GM12878 (cell line): ENCODE data around the gene TIMM50. TPM values are rescaled to one million over a fixed set of nuclear protein-coding genes. Genes with fewer than 3 reads are reported as not detected.

Experiments
- ATAC-seq: fragments of 200-7000 bp; cut with Tn5 transposase; 3 replicates; pipeline ENCODE4 v1.9.1; 2020; ENCODE audit warnings: mild to moderate bottlenecking, moderate library complexity
- BruUV-seq: library from RNA; stranded (reverse); fragments of 400-500 nt; replicated peaks from 2 replicates; lab custom pipeline; 2021; lab: Mats Ljungman, UMichigan
- CTCF ChIA-PET: fragments of 300-600 bp; sonication (Branson Sonifier 250); formaldehyde crosslinking; extraction: SDS; loops from one replicate; lab custom pipeline; 2021; ENCODE audit warnings: inconsistent platforms; lab: Yijun Ruan, JAX
- POLR2A ChIA-PET: fragments of 350-600 bp; formaldehyde crosslinking; extraction: SDS; loops from one replicate; lab custom pipeline; 2021; ENCODE audit warnings: inconsistent platforms; lab: Charles Lee
- RAD21 ChIA-PET: fragments of 300-600 bp; sonication (Branson Sonifier 250); formaldehyde crosslinking; loops from one replicate; lab custom pipeline; 2023; ENCODE audit warnings: antibody characterized with exemption; ENCODE audit not compliant: unreplicated experiment; lab: Charles Lee
- SMC1A ChIA-PET: fragments of 300-600 bp; sonication (Branson Sonifier 250); formaldehyde crosslinking; loops from one replicate; lab custom pipeline; 2023; ENCODE audit not compliant: unreplicated experiment, uncharacterized antibody; lab: Charles Lee
- DNase-seq: peaks from one replicate; pipeline ENCODE4 v3.0.0-alpha.2; 2011; ENCODE audit warnings: low read depth, low spot score
- FAIRE-seq: peaks from 3 replicates; lab custom pipeline; 2011; peaks lifted over from hg19 to GRCh38; lab: Jason Lieb, UNC
- H2AFZ ChIP-seq: 2 replicates; pipeline ENCODE4 v1.6.0; 2011; ENCODE audit warnings: low read depth, low read length, control low read depth; ENCODE audit not compliant: control insufficient read depth
- H3K27ac ChIP-seq: 2 replicates; pipeline ENCODE4 v1.5.1; 2011; ENCODE audit warnings: control low read depth; ENCODE audit not compliant: control insufficient read depth, insufficient read depth
- H3K27me3 ChIP-seq, 2 experiments: replicated peaks in 1 of 2; 2 replicates each; pipeline versions ENCODE4 v1.6.0 to v1.6.1; 2011; ENCODE audit warnings: low read length in 1 of 2; ENCODE audit not compliant: control insufficient read depth in 2 of 2, insufficient read depth in 2 of 2
- H3K36me3 ChIP-seq, 2 experiments: 2 replicates each; pipeline ENCODE4 v1.5.1; 2011; ENCODE audit warnings: low read length in 1 of 2; ENCODE audit not compliant: control insufficient read depth in 2 of 2, insufficient read depth in 2 of 2
- H3K4me1 ChIP-seq: 2 replicates; pipeline ENCODE4 v1.6.1; 2011; ENCODE audit warnings: mild to moderate bottlenecking, low read length, moderate library complexity, mixed read lengths; ENCODE audit not compliant: control insufficient read depth, insufficient read depth
- H3K4me2 ChIP-seq: 2 replicates; pipeline ENCODE4 v1.6.0; 2011; ENCODE audit warnings: control low read depth; ENCODE audit not compliant: control insufficient read depth, insufficient read depth
- H3K4me3 ChIP-seq: fragments of 200-600 bp; sonication (generic); 2 replicates; pipeline ENCODE4 v1.5.1; 2016
- H3K79me2 ChIP-seq: 2 replicates; pipeline ENCODE4 v1.6.0; 2011; ENCODE audit warnings: low read length; ENCODE audit not compliant: control insufficient read depth, insufficient read depth
- H3K9ac ChIP-seq: 2 replicates; pipeline ENCODE4 v1.8.0; 2011; ENCODE audit warnings: low read length, control low read depth, mixed read lengths; ENCODE audit not compliant: control insufficient read depth, insufficient read depth
- H3K9me3 ChIP-seq: replicated peaks from 3 replicates; pipeline ENCODE4 v1.5.1; 2011; ENCODE audit warnings: mild to moderate bottlenecking, low read length; ENCODE audit not compliant: control insufficient read depth, insufficient read depth
- H4K20me1 ChIP-seq: 2 replicates; pipeline ENCODE4 v1.6.0; 2011; ENCODE audit not compliant: control insufficient read depth, insufficient read depth
- BACH1 ChIP-seq: fragments of 450-650 bp; IDR thresholded peaks from 2 replicates; pipeline ENCODE4 v1.6.1; 2017; ENCODE audit warnings: mild to moderate bottlenecking, borderline replicate concordance
- SREBF1 ChIP-seq: IDR thresholded peaks from 2 replicates; pipeline ENCODE4 v1.6.1; 2012; ENCODE audit warnings: mild to moderate bottlenecking, low read length
- WGBS: methylation state at CpG from one replicate; pipeline ENCODE4 v1.1.6; 2016; ENCODE audit warnings: low lambda C conversion rate; ENCODE audit not compliant: insufficient replicate concordance, insufficient coverage; ENCODE audit errors: missing lambda C conversion rate; 5-methylcytosine and 5-hydroxymethylcytosine counted together
- in situ Hi-C: fragments of 300-500 bp; cut with MboI; formaldehyde crosslinking; loops from 9 replicates; pipeline ENCODE4 v1.14.3; 2018; ENCODE audit warnings: mixed read lengths
- intact Hi-C: fragments of 100-400 bp; cut with micrococcal nuclease; formaldehyde crosslinking; loops from one replicate; pipeline ENCODE4 v1.14.2; 2022; ENCODE audit not compliant: unreplicated experiment
- polyA plus RNA-seq, 11 experiments: library from polyadenylated mRNA; depleted of rRNA in 4 of 11; unstranded in 6 of 11; stranded (reverse) in 5 of 11; fragments of >200 nt; fragmentation: Nextera tagmentation in 4 of 11; fragmentation: Illumina TruSeq in 1 of 11; extraction: Ambion mirVana in 4 of 11; extraction: Trizol in 1 of 11; gene quantifications; 1 replicate in 1 of 11; 2 replicates in 10 of 11; pipeline versions ENCODE4 v1.2.1 to v1.2.3, GENCODE V29; 2011 to 2016; ENCODE audit warnings: inconsistent platforms in 2 of 11, missing spikeins in 2 of 11, low read depth in 1 of 11
- total RNA-seq, 4 experiments: library from RNA; depleted of rRNA in 3 of 4; stranded (reverse); fragments of >200 nt in 3 of 4; fragmentation: Illumina TruSeq in 1 of 4; extraction: Trizol in 1 of 4; gene quantifications; 2 replicates each; pipeline versions ENCODE4 v1.2.1 to v1.2.3, GENCODE V29; 2013 to 2021
- TF ChIP-seq, protein P1 (sequence below): fragments of 450-650 bp; IDR thresholded peaks from 2 replicates; pipeline ENCODE4 v1.6.1; 2017; ENCODE audit warnings: mild to moderate bottlenecking, moderate library complexity

The TIMM50 gene
- total and polyA plus RNA-seq, 10 of the 15 experiments (the other 5 are each of a cell fraction or from before 2014, with no cell fraction given), result 15.6 to 146 (median 101) TPM

DNA sequence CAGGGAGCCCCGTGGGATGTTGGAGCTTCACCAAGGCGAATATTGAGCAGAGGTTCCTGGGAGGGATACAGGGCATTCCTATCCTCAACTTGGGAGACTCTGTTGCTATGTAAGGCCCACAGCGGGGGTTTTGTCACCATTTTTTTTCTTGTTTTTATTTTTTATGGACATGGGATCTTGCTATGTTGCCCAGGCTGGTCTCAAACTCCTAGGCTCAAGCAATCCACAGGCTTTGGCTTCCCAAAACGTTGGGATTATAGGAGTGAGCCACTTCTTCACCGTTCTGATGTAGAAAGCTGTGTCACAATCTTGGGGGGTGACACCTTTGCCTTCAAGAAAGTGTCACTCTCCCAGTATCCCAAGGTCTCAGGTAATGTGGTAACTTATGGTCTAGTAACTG lies 20.7 kb downstream of the TIMM50 start:
- BruUV-seq, result no TSS peak

More for the DNA sequence above, 20.7 kb downstream of the TIMM50 start:
- ChIA-PET RAD21 (no interaction called here), SMC1A (interaction anchor here (1.2 to 1.3 kb wide), 3 partner anchors 12 to 67 kb away, joined by 3 to 5 read pairs (median 4); no protein-coding TSS in a partner anchor), CTCF (interaction anchor here (0.7 to 1.9 kb wide), 4 partner anchors 27 to 320 kb away, joined by 3 to 12 read pairs (median 4); partner anchors contain the start of gene PLEKHG2), POLR2A (no interaction called here)
- H3K9ac ChIP-seq, result no peak overlapping the region
- in situ Hi-C loops, result no loop called here
- no peak overlapping the region for H3K27ac ChIP-seq
- peaks cover 0 to 19% of the 10 kb centered on the region in 2 experiments; a peak in 3 of 4 replicates for H3K27me3 ChIP-seq
- H3K4me2 ChIP-seq, result no peak overlapping the region
- peaks cover 10% of the 10 kb centered on the region for H3K4me1 ChIP-seq
- no peak overlapping the region for H2AFZ ChIP-seq
- ATAC-seq (no peak), DNase-seq (no peak), FAIRE-seq (no peak)
- intact Hi-C loops, result no loop called here
- H3K9me3 ChIP-seq, result no peaks in the 10 kb centered on the region; the same call in 2 of the 3 replicates
- no peaks in the 10 kb centered on the region for H3K79me2 ChIP-seq
- WGBS, result 49% methylated on average over 5 of the region's 5 CpGs
- no peaks in the 10 kb centered on the region for H4K20me1 ChIP-seq
- no peak overlapping the region for H3K4me3 ChIP-seq
- no peaks in the 10 kb centered on the region for H3K36me3 ChIP-seq
- TF ChIP-seq, protein P1, sequence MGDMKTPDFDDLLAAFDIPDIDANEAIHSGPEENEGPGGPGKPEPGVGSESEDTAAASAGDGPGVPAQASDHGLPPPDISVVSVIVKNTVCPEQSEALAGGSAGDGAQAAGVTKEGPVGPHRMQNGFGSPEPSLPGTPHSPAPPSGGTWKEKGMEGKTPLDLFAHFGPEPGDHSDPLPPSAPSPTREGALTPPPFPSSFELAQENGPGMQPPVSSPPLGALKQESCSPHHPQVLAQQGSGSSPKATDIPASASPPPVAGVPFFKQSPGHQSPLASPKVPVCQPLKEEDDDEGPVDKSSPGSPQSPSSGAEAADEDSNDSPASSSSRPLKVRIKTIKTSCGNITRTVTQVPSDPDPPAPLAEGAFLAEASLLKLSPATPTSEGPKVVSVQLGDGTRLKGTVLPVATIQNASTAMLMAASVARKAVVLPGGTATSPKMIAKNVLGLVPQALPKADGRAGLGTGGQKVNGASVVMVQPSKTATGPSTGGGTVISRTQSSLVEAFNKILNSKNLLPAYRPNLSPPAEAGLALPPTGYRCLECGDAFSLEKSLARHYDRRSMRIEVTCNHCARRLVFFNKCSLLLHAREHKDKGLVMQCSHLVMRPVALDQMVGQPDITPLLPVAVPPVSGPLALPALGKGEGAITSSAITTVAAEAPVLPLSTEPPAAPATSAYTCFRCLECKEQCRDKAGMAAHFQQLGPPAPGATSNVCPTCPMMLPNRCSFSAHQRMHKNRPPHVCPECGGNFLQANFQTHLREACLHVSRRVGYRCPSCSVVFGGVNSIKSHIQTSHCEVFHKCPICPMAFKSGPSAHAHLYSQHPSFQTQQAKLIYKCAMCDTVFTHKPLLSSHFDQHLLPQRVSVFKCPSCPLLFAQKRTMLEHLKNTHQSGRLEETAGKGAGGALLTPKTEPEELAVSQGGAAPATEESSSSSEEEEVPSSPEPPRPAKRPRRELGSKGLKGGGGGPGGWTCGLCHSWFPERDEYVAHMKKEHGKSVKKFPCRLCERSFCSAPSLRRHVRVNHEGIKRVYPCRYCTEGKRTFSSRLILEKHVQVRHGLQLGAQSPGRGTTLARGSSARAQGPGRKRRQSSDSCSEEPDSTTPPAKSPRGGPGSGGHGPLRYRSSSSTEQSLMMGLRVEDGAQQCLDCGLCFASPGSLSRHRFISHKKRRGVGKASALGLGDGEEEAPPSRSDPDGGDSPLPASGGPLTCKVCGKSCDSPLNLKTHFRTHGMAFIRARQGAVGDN, result no peak
- TF ChIP-seq BACH1, result no peak
- no peak for TF ChIP-seq SREBF1
